HepG2 (cell line): Measurements from ENCODE around the gene SMTNL1. TPM values are rescaled to one million over a fixed set of nuclear protein-coding genes. Genes with fewer than 3 reads are reported as not detected.
A peak's percentile ranks its signal among the peaks of the same experiment; 100 is the strongest.

ENCODE experiments used
- ATF4 ChIP-seq, 2 experiments: fragments of 450-650 bp in 1 of 2; sonication (generic) in 1 of 2; formaldehyde crosslinking; IDR thresholded peaks; 2 replicates each; pipeline versions ENCODE4 v1.5.0 to v1.8.0; 2020 to 2022; ENCODE audit warnings: mild to moderate bottlenecking in 1 of 2, missing genetic modification reagents in 1 of 2
- CEBPZ ChIP-seq: IDR thresholded peaks from 2 replicates; pipeline ENCODE4 v1.6.1; 2012; ENCODE audit warnings: low read length, improper control_type of control experiment
- DBP ChIP-seq: sonication (generic); formaldehyde crosslinking; IDR thresholded peaks from 2 replicates; pipeline ENCODE4 v1.4.0; 2020; ENCODE audit warnings: missing genetic modification reagents; ENCODE audit errors: not compliant biosample characterization
- KMT2A ChIP-seq: sonication (generic); formaldehyde crosslinking; IDR thresholded peaks from 2 replicates; pipeline ENCODE4 v1.4.0; 2020; ENCODE audit warnings: missing genetic modification reagents
- NR2F6 ChIP-seq, 2 experiments: IDR thresholded peaks; 2 replicates each; pipeline ENCODE4 v1.6.1; 2016; ENCODE audit warnings: antibody characterized with exemption in 1 of 2, mild to moderate bottlenecking in 1 of 2
- RBM22 ChIP-seq: fragments of 200-400 bp; formaldehyde crosslinking; optimal IDR thresholded peaks from 2 replicates; pipeline ENCODE3; 2017; ENCODE audit warnings: mild to moderate bottlenecking, low read length, moderate library complexity
- YEATS2 ChIP-seq: sonication (generic); formaldehyde crosslinking; IDR thresholded peaks from 2 replicates; pipeline ENCODE4 v1.4.0; 2020; ENCODE audit warnings: missing genetic modification reagents, borderline replicate concordance
- ZBTB10 ChIP-seq: sonication (generic); formaldehyde crosslinking; IDR thresholded peaks from 2 replicates; pipeline ENCODE4 v1.4.0; 2020; ENCODE audit warnings: missing genetic modification reagents, borderline replicate concordance
- ZFP82 ChIP-seq: sonication (generic); formaldehyde crosslinking; IDR thresholded peaks from 2 replicates; pipeline ENCODE4 v1.5.1; 2020; ENCODE audit warnings: mild to moderate bottlenecking, missing genetic modification reagents, borderline replicate concordance
- ZFP91 ChIP-seq: sonication (generic); formaldehyde crosslinking; IDR thresholded peaks from 2 replicates; pipeline ENCODE4 v1.9.0; 2022; ENCODE audit warnings: missing genetic modification reagents, mild to moderate bottlenecking, borderline replicate concordance
- ZNF280D ChIP-seq: sonication (generic); formaldehyde crosslinking; IDR thresholded peaks from 2 replicates; pipeline ENCODE4 v1.5.1; 2020; ENCODE audit warnings: mild to moderate bottlenecking, missing genetic modification reagents
- ZNF550 ChIP-seq: sonication (generic); formaldehyde crosslinking; IDR thresholded peaks from 2 replicates; pipeline ENCODE4 v1.4.0; 2020; ENCODE audit warnings: mild to moderate bottlenecking, missing genetic modification reagents, borderline replicate concordance
- ZSCAN29 ChIP-seq: sonication (generic); formaldehyde crosslinking; conservative IDR thresholded peaks from 2 replicates; pipeline ENCODE4 v1.4.0; 2020; ENCODE audit warnings: mild to moderate bottlenecking, missing genetic modification reagents
- polyA plus RNA-seq, 8 experiments: library from polyadenylated mRNA; depleted of rRNA in 3 of 8; stranded (reverse) in 7 of 8; unstranded in 1 of 8; fragments of >200 nt; fragmentation: Illumina TruSeq in 4 of 8; extraction: Trizol in 4 of 8; gene quantifications; 2 replicates each; pipeline versions ENCODE4 v1.2.1 to v1.2.3, GENCODE V29; 2011 to 2016; ENCODE audit warnings: low read depth in 4 of 8, missing spikeins in 1 of 8, mixed read lengths in 1 of 8; ENCODE audit not compliant: insufficient read depth in 1 of 8
- total RNA-seq, 5 experiments: library from RNA; depleted of rRNA; stranded (reverse); fragments of >200 nt; fragmentation: Illumina TruSeq; extraction: Trizol; gene quantifications; 2 replicates each; pipeline ENCODE4 v1.2.3, GENCODE V29; 2016; ENCODE audit warnings: low read depth in 1 of 5

SMTNL1 gene
- total and polyA plus RNA-seq, 2 of the 13 experiments (the other 11 are each of a cell fraction or from before 2014, with no cell fraction given), result 0.04 TPM; not detected in 1

- TF ChIP-seq ATF4 (CRISPR knock-in tag; IDR thresholded peaks at IDR 0.05) (peak in 1 of 2 experiments; percentile 35; a peak in 1 of 4 replicates), ZSCAN29 (CRISPR knock-in tag) (no peak), ZBTB10 (CRISPR knock-in tag) (peak; percentile 35; the same call in 1 of the 2 replicates), ZFP91 (peak; percentile 40; the same call in 1 of the 2 replicates), ZNF550 (CRISPR knock-in tag) (no peak), DBP (CRISPR knock-in tag) (no peak), NR2F6 (IDR thresholded peaks at IDR 0.05) (no peak), NR2F6 (CRISPR knock-in tag; IDR thresholded peaks at IDR 0.05) (no peak), YEATS2 (no peak), RBM22 (peak; percentile 38), KMT2A (CRISPR knock-in tag) (no peak), ZFP82 (CRISPR knock-in tag) (no peak), CEBPZ (no peak), ZNF280D (CRISPR knock-in tag) (0 out of 2 replicates have a peak, but pooled peaks have one; percentile 41)
Observed at GRCh38 chr11:57491371-57492061, 45.9 kb upstream of the SMTNL1 start (continued).
